ENCODE results near the gene ELMOD1.

ELMOD1 gene

DNA sequence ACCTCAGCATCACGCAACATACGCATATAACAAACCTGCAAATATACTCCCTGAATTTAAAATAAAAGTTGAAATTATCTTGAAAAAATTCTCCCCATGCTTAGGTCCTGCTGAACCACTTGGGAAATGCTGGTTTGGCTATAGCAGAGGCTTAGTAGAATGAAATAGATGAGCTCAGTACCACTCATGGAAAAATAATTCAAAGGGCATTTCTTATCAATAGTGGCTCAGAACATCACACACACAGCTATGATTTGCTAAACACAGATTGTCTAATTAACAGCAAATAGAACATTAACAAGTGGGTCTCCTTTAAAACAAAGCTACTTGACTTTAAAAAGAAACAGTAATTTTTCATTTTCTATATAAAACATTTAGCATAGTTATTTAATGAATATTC, 21.5 kb downstream of the ELMOD1 start:
- H3K27me3 ChIP-seq (ENCODE audit: low read depth, low read length), result no peaks in the 10 kb centered on the region

DNA sequence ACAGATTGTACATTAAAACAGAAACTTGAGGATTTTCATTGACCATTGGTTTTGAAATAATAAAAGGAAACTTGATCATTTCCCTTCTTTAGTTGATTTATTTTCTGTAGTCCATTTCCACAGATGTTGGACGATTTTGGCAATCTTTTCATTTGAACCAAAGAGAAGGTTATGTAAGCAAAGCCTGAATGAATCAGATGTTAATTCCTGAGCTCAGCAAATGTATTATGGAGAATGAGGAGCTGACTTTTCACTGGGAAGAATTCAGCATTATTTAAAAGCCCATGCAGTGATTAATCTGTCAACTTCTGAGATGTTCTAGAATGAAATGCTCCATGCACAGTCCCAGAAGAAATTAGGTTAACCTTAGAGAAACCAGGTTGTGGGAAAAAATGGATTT, 29.0 kb downstream of the ELMOD1 start:
- H3K27ac ChIP-seq (ENCODE audit: low read length), result no peak overlapping the region
- H3K9me3 ChIP-seq (ENCODE audit: control insufficient read depth in 1 of 2, low read length in 2 of 2), result no peaks in the 10 kb centered on the region
- no peaks in the 10 kb centered on the region for H3K36me3 ChIP-seq (ENCODE audit: control insufficient read depth in 1 of 2, insufficient read depth in 2 of 2, low read length in 2 of 2)
- no peaks in the 10 kb centered on the region for H3K27me3 ChIP-seq (ENCODE audit: low read depth, low read length)
- no peak overlapping the region for H3K4me3 ChIP-seq (ENCODE audit: low read depth in 1 of 2, low read length in 2 of 2)
- no peaks in the 10 kb centered on the region for H3K4me1 ChIP-seq (ENCODE audit: control insufficient read depth in 1 of 2, insufficient read depth in 2 of 2, low read length in 2 of 2)

More for the DNA sequence above, 21.5 kb downstream of the ELMOD1 start:
- no peaks in the 10 kb centered on the region for H3K4me1 ChIP-seq (ENCODE audit: control insufficient read depth in 1 of 2, insufficient read depth in 2 of 2, low read length in 2 of 2)
- no peaks in the 10 kb centered on the region for H3K9me3 ChIP-seq (ENCODE audit: control insufficient read depth in 1 of 2, low read length in 2 of 2)
- H3K27ac ChIP-seq (ENCODE audit: low read length), result no peak overlapping the region
- no peaks in the 10 kb centered on the region for H3K36me3 ChIP-seq (ENCODE audit: control insufficient read depth in 1 of 2, insufficient read depth in 2 of 2, low read length in 2 of 2)
- H3K4me3 ChIP-seq (ENCODE audit: low read depth in 1 of 2, low read length in 2 of 2), result no peak overlapping the region

DNA sequence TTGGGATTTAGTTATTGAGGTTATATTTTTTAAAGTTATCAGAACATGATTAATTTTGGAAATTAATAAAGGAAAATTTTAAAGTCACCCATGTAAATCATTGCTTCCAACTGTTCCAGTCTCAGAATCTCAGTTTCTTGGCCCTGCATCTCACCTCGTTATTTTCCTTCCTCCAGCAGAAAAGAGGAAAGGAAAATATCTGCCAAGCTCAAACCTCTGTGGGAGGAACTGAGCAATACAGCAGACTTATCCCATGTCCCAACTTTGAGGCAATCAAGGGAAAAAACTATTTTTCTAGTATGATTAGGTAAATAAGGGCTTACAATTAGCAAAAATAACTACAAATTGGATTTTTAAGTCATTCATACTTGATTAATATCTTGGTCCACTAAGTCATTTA, 30.1 kb downstream of the ELMOD1 start:
- Histone ChIP-seq H3K27ac (ENCODE audit: low read length) (no peak overlapping the region), H3K9me3 (ENCODE audit: control insufficient read depth in 1 of 2, low read length in 2 of 2) (no peaks in the 10 kb centered on the region), H3K4me3 (ENCODE audit: low read depth in 1 of 2, low read length in 2 of 2) (no peak overlapping the region), H3K27me3 (ENCODE audit: low read depth, low read length) (no peaks in the 10 kb centered on the region), H3K36me3 (ENCODE audit: control insufficient read depth in 1 of 2, insufficient read depth in 2 of 2, low read length in 2 of 2) (no peaks in the 10 kb centered on the region), H3K4me1 (ENCODE audit: control insufficient read depth in 1 of 2, insufficient read depth in 2 of 2, low read length in 2 of 2) (no peaks in the 10 kb centered on the region)

DNA sequence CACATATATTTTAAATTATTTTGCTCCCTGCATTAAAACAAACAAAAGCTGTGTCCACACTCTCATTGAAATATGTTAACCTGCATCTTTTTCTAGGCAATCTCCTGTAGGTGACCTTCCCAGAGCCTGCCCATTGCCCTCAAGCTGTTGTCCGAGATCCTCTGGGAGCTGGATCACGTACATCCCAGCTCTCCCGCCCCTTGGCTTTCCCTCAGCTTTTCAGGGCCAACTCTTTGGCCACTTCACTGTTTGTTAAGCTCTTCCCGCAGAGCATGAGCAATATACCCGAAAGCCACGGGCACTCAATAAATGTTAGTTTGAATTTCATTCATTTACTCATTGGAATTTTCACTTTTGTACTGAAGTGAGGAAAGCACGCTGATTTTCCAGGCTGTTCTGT, 32.2 kb downstream of the ELMOD1 start:
- Histone ChIP-seq H3K27ac (ENCODE audit: low read length) (no peak overlapping the region), H3K4me3 (ENCODE audit: low read depth in 1 of 2, low read length in 2 of 2) (no peak overlapping the region), H3K36me3 (ENCODE audit: control insufficient read depth in 1 of 2, insufficient read depth in 2 of 2, low read length in 2 of 2) (no peaks in the 10 kb centered on the region), H3K27me3 (ENCODE audit: low read depth, low read length) (no peaks in the 10 kb centered on the region), H3K9me3 (ENCODE audit: control insufficient read depth in 1 of 2, low read length in 2 of 2) (no peaks in the 10 kb centered on the region), H3K4me1 (ENCODE audit: control insufficient read depth in 1 of 2, insufficient read depth in 2 of 2, low read length in 2 of 2) (no peaks in the 10 kb centered on the region)

DNA sequence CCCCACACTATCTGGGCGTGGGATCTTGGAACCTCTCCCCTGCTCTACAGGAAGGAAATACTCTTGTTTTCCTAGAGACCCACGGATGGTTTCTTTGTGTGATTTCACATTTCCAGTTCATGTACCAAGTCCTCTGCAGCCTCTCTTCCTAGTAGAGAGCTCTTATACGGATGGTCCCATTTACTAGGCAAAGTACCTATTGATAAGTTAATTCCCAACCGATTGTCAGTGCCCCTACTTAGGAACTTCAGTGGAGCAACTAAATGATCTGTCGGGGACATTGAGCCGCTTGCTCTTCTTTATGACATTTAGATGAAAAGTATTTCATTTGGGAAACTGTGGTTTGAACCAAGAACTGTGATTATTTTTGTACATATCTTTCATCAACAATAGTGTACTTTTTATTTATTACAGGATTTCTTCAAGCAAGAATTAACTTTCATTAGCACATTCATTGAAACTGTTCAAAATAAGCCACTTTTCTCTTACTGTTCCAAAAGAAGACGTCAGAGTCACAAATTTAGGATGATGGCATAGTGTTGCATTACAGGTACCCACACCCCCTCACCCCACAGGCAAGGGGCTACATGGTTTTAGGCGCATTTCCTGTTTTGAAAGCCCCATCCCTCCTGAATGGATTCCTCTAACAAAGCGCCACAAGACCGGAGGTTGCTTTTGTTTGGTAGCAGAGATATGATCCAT, 34.2 kb downstream of the ELMOD1 start:
- no peak overlapping the region for H3K4me3 ChIP-seq (ENCODE audit: low read depth in 1 of 2, low read length in 2 of 2)
- no peak overlapping the region for H3K27ac ChIP-seq (ENCODE audit: low read length)
- H3K4me1 ChIP-seq (ENCODE audit: control insufficient read depth in 1 of 2, insufficient read depth in 2 of 2, low read length in 2 of 2), result no peaks in the 10 kb centered on the region

DNA sequence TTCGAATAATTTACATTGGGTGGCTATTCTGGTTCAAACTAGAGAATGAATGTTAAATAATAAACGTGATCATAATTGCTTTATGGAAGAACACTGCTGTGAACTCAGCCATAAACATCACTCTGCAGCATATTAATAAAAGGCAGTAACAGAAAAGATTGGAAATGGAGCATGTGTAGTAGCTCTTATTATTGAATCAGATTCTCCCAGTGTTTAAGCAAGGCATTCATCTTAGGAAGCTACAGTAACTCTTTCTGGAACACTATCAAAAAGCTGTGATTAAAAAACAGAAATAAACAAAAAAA, 34.7 kb downstream of the ELMOD1 start:
- Histone ChIP-seq H3K27ac (ENCODE audit: low read length) (no peak overlapping the region), H3K9me3 (ENCODE audit: control insufficient read depth in 1 of 2, low read length in 2 of 2) (no peaks in the 10 kb centered on the region), H3K36me3 (ENCODE audit: control insufficient read depth in 1 of 2, insufficient read depth in 2 of 2, low read length in 2 of 2) (no peaks in the 10 kb centered on the region), H3K4me3 (ENCODE audit: low read depth in 1 of 2, low read length in 2 of 2) (no peak overlapping the region), H3K27me3 (ENCODE audit: low read depth, low read length) (no peaks in the 10 kb centered on the region), H3K4me1 (ENCODE audit: control insufficient read depth in 1 of 2, insufficient read depth in 2 of 2, low read length in 2 of 2) (no peaks in the 10 kb centered on the region)

More for the DNA sequence above, 34.2 kb downstream of the ELMOD1 start:
- no peaks in the 10 kb centered on the region for H3K9me3 ChIP-seq (ENCODE audit: control insufficient read depth in 1 of 2, low read length in 2 of 2)
- H3K27me3 ChIP-seq (ENCODE audit: low read depth, low read length), result no peaks in the 10 kb centered on the region
- no peaks in the 10 kb centered on the region for H3K36me3 ChIP-seq (ENCODE audit: control insufficient read depth in 1 of 2, insufficient read depth in 2 of 2, low read length in 2 of 2)

DNA sequence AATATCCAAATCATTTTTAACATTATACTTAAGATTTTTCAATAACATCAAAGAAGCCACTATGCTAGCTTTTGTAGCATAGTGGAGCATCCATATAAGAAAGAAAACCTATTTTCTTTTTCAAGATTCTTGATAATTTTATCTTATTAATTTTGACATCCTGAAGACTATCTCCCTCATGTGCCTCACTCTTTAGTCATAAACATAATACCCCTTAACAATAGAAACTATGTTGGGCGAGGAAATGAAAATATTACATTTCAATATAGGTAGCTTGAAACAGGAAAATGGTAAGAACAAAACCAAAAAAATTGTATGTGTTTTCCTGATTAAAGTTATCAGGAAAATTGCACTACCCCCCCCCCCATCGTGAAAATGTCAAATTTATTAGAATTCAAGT, 40.1 kb downstream of the ELMOD1 start:
- H3K36me3 ChIP-seq (ENCODE audit: control insufficient read depth in 1 of 2, insufficient read depth in 2 of 2, low read length in 2 of 2), result no peaks in the 10 kb centered on the region
- no peak overlapping the region for H3K4me3 ChIP-seq (ENCODE audit: low read depth in 1 of 2, low read length in 2 of 2)
- H3K27ac ChIP-seq (ENCODE audit: low read length), result no peak overlapping the region
- H3K9me3 ChIP-seq (ENCODE audit: control insufficient read depth in 1 of 2, low read length in 2 of 2), result no peaks in the 10 kb centered on the region
- no peaks in the 10 kb centered on the region for H3K4me1 ChIP-seq (ENCODE audit: control insufficient read depth in 1 of 2, insufficient read depth in 2 of 2, low read length in 2 of 2)
- no peaks in the 10 kb centered on the region for H3K27me3 ChIP-seq (ENCODE audit: low read depth, low read length)

DNA sequence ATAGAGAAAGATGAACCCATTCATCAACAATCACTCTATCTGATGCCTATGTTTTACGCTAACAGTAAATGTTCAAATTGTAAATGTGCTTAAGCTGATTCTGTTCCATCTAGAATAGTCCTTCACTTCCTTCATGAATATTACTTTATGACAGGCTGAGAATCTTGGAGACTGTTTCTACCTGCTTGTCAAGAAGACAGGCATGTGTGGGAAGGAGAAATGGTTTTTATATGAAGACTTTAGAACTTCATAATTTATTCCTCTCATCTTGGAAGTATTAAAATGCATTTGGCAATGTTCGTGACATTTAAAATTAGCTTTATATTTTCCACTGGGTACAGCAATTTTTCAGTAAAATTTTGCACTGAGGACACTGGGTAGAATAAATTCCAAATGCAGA, 41.0 kb downstream of the ELMOD1 start:
- Histone ChIP-seq H3K27ac (ENCODE audit: low read length) (no peak overlapping the region), H3K4me3 (ENCODE audit: low read depth in 1 of 2, low read length in 2 of 2) (no peak overlapping the region), H3K36me3 (ENCODE audit: control insufficient read depth in 1 of 2, insufficient read depth in 2 of 2, low read length in 2 of 2) (no peaks in the 10 kb centered on the region), H3K27me3 (ENCODE audit: low read depth, low read length) (no peaks in the 10 kb centered on the region), H3K4me1 (ENCODE audit: control insufficient read depth in 1 of 2, insufficient read depth in 2 of 2, low read length in 2 of 2) (no peaks in the 10 kb centered on the region), H3K9me3 (ENCODE audit: control insufficient read depth in 1 of 2, low read length in 2 of 2) (no peaks in the 10 kb centered on the region)

DNA sequence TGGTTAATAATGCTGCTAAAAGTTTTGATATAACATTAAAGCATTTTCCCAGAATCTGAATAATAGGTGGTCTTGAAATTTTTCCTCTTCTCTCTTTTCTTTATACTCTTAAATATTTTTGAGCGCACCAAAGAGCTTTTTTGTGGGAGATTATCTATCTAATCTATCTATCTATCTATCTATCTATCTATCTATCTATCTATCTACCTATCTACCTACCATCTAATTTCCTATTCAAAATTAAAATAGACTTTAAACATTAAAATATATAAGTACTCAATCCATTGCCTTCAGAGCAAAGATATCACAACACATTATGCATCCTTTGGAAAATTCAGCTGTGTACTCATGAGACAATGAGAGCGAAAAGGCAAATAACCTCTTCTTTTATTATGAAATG, 55.8 kb downstream of the ELMOD1 start:
- Histone ChIP-seq H3K36me3 (ENCODE audit: control insufficient read depth in 1 of 2, insufficient read depth in 2 of 2, low read length in 2 of 2) (no peaks in the 10 kb centered on the region), H3K27ac (ENCODE audit: low read length) (no peak overlapping the region), H3K4me1 (ENCODE audit: control insufficient read depth in 1 of 2, insufficient read depth in 2 of 2, low read length in 2 of 2) (no peaks in the 10 kb centered on the region), H3K4me3 (ENCODE audit: low read depth in 1 of 2, low read length in 2 of 2) (no peak overlapping the region), H3K27me3 (ENCODE audit: low read depth, low read length) (no peaks in the 10 kb centered on the region), H3K9me3 (ENCODE audit: control insufficient read depth in 1 of 2, low read length in 2 of 2) (no peaks in the 10 kb centered on the region)

DNA sequence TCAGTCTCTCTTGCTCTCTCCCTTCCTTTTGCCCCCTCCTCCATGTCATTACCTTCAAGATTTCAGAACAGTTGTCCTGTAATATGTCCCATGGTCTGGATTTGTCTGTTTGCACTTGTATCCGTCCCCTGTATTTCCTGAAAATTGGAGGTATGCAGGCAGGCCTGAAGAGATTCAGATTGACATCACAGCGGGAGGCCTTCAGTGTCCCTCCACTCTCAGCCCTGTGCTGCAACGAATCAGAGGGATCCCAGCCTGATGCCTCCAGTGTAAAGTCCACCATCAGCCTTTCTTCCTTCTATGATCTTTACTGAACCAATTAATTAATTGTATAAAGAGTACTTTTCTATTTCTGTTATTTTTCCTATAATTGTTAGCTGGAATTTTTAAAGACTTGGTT, 57.3 kb downstream of the ELMOD1 start:
- Histone ChIP-seq H3K27me3 (ENCODE audit: low read depth, low read length) (no peaks in the 10 kb centered on the region), H3K27ac (ENCODE audit: low read length) (no peak overlapping the region), H3K9me3 (ENCODE audit: control insufficient read depth in 1 of 2, low read length in 2 of 2) (no peaks in the 10 kb centered on the region), H3K4me3 (ENCODE audit: low read depth in 1 of 2, low read length in 2 of 2) (no peak overlapping the region), H3K4me1 (ENCODE audit: control insufficient read depth in 1 of 2, insufficient read depth in 2 of 2, low read length in 2 of 2) (no peaks in the 10 kb centered on the region), H3K36me3 (ENCODE audit: control insufficient read depth in 1 of 2, insufficient read depth in 2 of 2, low read length in 2 of 2) (no peaks in the 10 kb centered on the region)

DNA sequence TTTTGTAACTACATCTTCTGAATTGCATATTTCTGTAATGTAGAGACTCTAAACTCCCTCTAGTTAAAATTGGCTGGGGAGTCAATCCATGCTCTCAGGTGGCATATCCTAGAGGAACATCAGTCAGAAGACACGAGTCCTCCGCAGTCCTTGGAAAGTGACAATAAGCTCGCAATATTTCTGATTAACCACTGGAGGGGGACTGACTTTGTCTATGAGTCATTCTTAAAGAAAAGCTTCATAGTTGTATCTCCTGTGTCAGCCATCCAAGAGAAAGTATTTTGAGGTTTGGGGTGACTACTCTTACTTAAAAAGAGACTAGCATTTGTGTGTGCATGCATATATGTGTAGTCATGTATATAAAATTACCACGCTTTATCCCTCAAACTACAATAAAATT, 60.7 kb downstream of the ELMOD1 start:
- Histone ChIP-seq H3K27ac (ENCODE audit: low read length) (no peak overlapping the region), H3K9me3 (ENCODE audit: control insufficient read depth in 1 of 2, low read length in 2 of 2) (no peaks in the 10 kb centered on the region), H3K36me3 (ENCODE audit: control insufficient read depth in 1 of 2, insufficient read depth in 2 of 2, low read length in 2 of 2) (no peaks in the 10 kb centered on the region), H3K27me3 (ENCODE audit: low read depth, low read length) (no peaks in the 10 kb centered on the region), H3K4me3 (ENCODE audit: low read depth in 1 of 2, low read length in 2 of 2) (no peak overlapping the region), H3K4me1 (ENCODE audit: control insufficient read depth in 1 of 2, insufficient read depth in 2 of 2, low read length in 2 of 2) (no peaks in the 10 kb centered on the region)

DNA sequence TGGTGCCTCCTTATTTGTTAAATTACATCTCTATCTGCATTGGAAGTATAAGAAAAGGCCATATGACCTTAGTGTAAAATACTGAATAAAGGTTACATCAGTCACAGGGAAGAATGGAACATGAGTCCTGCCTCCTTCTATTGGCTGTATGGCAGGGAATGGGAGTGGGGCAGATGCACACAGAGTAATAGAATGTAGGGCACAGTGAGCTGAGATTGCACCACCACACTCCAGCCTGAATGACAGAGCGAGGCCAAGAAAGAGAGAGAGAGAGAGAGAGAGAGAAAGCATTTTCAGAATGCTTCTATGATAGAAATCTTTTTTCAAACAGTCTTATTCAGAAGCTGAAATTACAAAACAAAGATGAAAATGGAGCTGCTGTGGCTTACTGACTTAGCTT, 62.1 kb downstream of the ELMOD1 start:
- Histone ChIP-seq H3K4me1 (ENCODE audit: control insufficient read depth in 1 of 2, insufficient read depth in 2 of 2, low read length in 2 of 2) (no peaks in the 10 kb centered on the region), H3K27ac (ENCODE audit: low read length) (no peak overlapping the region), H3K4me3 (ENCODE audit: low read depth in 1 of 2, low read length in 2 of 2) (no peak overlapping the region), H3K27me3 (ENCODE audit: low read depth, low read length) (no peaks in the 10 kb centered on the region), H3K9me3 (ENCODE audit: control insufficient read depth in 1 of 2, low read length in 2 of 2) (no peaks in the 10 kb centered on the region), H3K36me3 (ENCODE audit: control insufficient read depth in 1 of 2, insufficient read depth in 2 of 2, low read length in 2 of 2) (no peaks in the 10 kb centered on the region)

Measured in muscle layer of duodenum (tissue), 2 donors.